ENCODE data around the gene PIGA.
"Not testable (repeated sequence)": the region's sequence is repeated elsewhere in the genome, so short reads cannot be mapped to it uniquely, and the experiment has no call there.

The PIGA gene

GRCh38 chrX:15321447-15321846 is 13.9 kb downstream of the PIGA start:
- no peak for FAIRE-seq
- DNase-seq (ENCODE audit: low spot score): no peak

- DNase-seq (ENCODE audit: low spot score) (no peak), FAIRE-seq (no peak)
Observed at GRCh38 chrX:15320297-15320696, 15.0 kb downstream of the PIGA start.

DNA sequence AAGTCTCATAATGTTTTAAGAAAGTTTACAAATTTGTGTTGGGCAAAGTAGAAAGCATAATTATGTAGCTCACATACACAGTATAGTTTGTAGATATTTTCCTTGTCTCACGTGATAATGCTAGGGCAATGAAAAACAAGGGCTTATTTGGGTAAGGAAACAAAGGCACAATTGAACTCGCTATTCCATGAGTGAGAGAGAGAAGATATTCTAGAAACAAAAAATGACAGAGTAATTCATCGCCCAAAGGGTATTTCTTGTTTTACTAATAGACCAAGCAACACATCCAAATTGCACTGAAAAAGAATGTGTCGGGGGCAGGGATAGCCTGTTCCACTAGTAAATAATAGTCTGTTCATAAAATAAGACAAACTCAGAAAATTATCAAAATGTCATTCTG is 16.2 kb downstream of the PIGA start:
- no peak for DNase-seq (ENCODE audit: low spot score)
- no peak for FAIRE-seq

- DNase-seq (ENCODE audit: low spot score): no peak
- FAIRE-seq: no peak
Observed at GRCh38 chrX:15315509-15315908, 19.8 kb downstream of the PIGA start, which contains the start of gene ASB11. TSS of gene ASB11 (minus strand) at chrX:15315640. CDS start at chrX:15315605, 35 bp downstream.

DNA sequence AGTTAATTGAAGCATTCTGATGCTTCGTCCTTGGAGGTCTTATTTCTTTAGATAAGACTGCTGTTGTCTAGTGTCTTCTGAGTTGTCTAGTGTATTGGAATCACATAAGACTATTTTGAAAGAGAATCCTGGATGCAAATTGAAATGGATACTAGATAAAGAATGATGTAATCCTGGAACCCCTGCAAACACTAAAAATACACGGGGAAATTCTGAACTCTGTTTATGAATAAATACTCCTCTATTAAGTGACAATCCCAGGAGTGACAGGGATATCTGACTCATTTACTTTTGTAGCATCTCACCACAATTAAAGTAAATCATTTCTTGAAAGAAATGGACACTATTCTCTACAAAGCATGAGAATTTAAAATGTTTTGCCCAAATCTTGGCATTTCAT is 20.9 kb downstream of the PIGA start:
- no peak for FAIRE-seq

GRCh38 chrX:15311119-15311518 is 24.2 kb downstream of the PIGA start:
- no peak for FAIRE-seq

More for the DNA sequence above, 20.9 kb downstream of the PIGA start:
- no peak for DNase-seq (ENCODE audit: low spot score)

DNA sequence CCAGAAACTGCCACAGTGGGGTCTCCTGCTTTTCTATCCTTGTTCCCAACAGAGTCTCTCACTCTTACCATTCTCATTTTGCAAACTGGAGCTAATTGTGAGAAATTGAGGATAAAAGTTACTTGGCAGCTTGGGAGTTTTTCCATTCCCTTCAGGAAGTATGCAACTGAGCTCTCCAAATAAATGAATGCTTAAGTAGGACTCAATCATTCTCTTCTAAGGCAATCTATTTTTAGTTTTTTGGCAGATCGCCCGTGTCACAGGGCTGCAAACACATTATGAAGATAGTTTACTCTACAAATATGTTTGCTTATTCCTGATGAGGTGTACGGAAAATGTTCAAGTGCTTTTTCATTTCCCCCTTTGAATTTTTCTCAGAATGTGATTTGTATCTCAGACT is 25.2 kb downstream of the PIGA start:
- DNase-seq (ENCODE audit: low spot score): no peak
- no peak for FAIRE-seq

More at GRCh38 chrX:15311119-15311518, 24.2 kb downstream of the PIGA start:
- DNase-seq (ENCODE audit: low spot score): no peak

DNA sequence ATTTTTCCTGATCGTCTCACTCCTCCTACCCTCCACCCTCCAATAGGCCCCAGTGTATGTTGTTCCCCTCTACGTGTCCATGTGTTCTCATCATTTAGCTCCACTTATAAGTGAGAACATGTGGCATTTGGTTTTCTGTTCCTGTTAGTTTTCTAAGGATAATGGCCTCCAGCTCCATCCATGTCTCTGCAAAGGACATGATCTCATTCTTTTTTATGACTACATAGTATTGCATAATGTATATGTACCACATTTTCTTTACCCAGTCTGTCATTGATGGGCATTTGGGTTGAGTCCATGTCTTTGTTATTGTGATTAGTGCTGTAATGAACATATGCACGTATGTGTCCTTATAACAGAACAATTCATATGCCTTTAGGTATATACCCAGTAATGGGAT is 29.4 kb downstream of the PIGA start:
- not testable (repeated sequence) for FAIRE-seq

DNA sequence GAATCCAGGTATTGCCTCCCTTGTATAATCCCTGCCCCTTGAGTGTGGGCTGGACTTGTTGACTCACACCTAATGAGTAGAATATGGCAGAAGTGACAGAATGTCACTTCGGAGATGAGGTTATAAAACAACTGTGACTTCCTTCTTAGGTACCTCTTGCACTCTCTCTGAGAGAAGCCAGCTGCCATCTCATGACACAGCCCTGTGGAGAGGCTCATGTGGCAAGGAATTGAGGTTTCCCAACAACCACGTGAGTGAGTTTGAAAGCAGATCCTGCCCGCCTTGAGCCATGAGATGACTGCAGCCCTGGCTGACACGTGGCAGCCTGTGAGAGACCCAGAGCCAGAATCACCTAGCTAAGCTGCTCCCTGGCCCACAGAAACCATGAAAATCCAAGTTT is 33.4 kb downstream of the PIGA start:
- DNase-seq (ENCODE audit: low spot score) (peak; percentile 33), FAIRE-seq (peak; percentile 57)

More for the DNA sequence above, 29.4 kb downstream of the PIGA start:
- DNase-seq (ENCODE audit: low spot score): not testable (repeated sequence)

GRCh38 chrX:15299941-15300851 is 35.1 kb downstream of the PIGA start:
- FAIRE-seq: peak; percentile 93

GRCh38 chrX:15298780-15299179 is 36.5 kb downstream of the PIGA start:
- DNase-seq (ENCODE audit: low spot score): no peak
- no peak for FAIRE-seq

More at GRCh38 chrX:15299941-15300851, 35.1 kb downstream of the PIGA start:
- DNase-seq (ENCODE audit: low spot score): peak; percentile 38

DNA sequence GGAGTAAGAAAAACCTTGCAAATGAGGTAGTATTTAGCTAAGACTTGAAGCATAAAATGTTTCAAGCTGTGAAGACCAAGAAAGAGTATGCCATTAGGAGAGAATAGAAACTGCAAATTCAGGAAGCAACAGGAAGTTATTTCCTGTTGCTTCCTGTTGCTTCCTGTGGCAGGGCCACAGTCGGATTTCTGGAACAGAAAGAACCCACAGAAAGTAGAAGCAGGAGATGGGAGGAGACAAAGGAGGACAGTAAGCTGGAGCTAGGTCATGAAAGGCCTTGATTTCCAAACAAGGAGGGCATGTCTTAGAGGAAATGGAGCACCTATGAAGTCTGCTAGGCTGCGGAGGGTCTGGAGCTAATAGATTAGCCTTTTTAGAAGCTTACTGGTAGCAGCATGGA is 37.1 kb downstream of the PIGA start:
- no peak for FAIRE-seq

DNA sequence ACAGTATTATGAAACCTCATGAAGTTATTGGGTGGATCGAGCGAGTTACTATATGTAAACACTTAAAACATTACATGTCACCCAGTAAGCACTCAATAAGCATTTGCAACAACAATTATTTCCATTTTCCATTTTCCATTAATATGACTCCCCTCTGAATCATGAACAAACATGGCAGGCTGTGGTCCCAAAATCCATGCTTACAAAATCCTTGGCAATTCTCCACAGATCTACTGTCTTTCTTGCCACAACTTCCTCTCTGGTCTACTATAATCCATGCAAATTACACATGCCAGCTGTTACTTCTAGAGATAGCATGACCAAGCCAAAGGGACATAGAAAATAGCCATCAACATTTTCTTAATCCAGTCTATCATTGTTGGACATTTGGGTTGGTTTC is 41.9 kb downstream of the PIGA start:
- no peak for DNase-seq (ENCODE audit: low spot score)
- FAIRE-seq: no peak

More for the DNA sequence above, 37.1 kb downstream of the PIGA start:
- DNase-seq (ENCODE audit: low spot score): no peak

DNA sequence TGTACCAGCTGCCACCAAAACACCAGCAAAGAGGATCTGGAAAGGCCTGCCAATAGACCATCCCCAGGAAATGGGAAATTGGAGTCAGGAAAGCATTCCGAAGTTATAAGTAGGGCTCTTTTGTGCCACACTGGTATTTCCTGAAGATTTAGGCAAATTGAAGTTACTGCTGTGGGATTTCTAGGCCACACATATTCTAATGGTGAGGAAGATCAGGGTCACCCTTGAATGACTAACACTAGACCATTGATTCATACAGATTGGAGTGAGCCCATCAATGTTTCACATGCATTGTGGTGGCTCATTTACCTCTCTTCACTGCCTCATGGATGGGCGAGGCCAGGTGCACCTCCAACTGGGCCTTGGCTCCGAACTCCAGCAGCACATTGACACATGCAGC is 42.5 kb downstream of the PIGA start:
- no peak for FAIRE-seq
- no peak for DNase-seq (ENCODE audit: low spot score)

DNA sequence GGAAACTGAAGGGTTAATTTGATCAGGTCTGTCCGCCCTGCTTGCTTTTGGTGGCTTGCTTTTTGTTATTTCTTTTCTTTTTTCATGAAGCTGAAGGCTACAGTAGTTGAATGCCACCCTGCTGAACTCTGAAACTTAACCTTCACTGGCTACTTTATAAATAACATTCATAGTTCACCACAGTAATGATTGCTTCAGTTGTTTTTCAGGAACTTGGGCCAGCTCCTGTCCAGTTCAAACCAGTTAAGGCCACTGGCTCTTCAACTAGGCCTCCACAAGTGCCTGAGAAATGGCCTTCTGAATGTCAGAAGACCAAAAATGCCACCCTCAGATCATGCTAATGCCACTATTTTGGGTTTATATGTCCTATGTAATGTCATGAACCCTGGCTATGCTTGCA is 57.7 kb downstream of the PIGA start:
- FAIRE-seq (no peak), DNase-seq (ENCODE audit: low spot score) (no peak)

GRCh38 chrX:15274946-15275345 is 60.4 kb downstream of the PIGA start:
- no peak for FAIRE-seq

DNA sequence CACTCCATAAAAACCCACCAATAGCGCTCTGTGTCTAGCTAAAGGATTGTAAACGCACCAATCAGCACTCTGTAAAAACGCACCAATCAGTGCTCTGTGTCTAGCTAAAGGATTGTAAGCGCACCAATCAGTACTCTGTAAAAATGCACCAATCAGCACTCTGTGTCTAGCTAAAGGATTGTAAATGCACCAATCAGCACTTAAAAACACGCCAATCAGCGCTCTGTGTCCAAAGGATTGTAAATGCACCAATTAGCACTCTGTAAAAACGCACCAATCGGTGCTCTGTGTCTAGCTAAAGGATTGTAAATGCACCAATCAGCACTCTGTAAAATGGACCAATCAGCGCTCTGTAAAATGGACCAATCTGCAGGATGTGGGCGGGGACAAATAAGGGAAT is 62.0 kb downstream of the PIGA start:
- DNase-seq (ENCODE audit: low spot score); FAIRE-seq: not testable (repeated sequence)

More at GRCh38 chrX:15274946-15275345, 60.4 kb downstream of the PIGA start:
- DNase-seq (ENCODE audit: low spot score): no peak

- FAIRE-seq: no peak
- no peak for DNase-seq (ENCODE audit: low spot score)
Observed at GRCh38 chrX:15271757-15272156, 63.6 kb downstream of the PIGA start.

- peak; percentile 88 for FAIRE-seq
- peak; percentile 71 for DNase-seq (ENCODE audit: low spot score)
Observed at GRCh38 chrX:15269618-15270521, 65.5 kb downstream of the PIGA start, which contains the start of gene ASB9. TSS of gene ASB9 (minus strand) at chrX:15270083. CDS start at chrX:15269874, 209 bp downstream.

Measured in RCC 7860 (cell line).